Measurements from ENCODE around the gene MDC1. TPM values are rescaled to one million over a fixed set of nuclear protein-coding genes. Genes with fewer than 3 reads are reported as not detected.

MDC1 gene
- polyA plus RNA-seq, 3 donors = 0.27 to 4.5 (median 0.34) TPM

GRCh38 chr6:30754631-30755030, 37.5 kb upstream of the MDC1 start:
- H3K4me3 ChIP-seq (replicated peaks in 1 of 3; ENCODE audit: low read depth in 2 of 3, low read length in 3 of 3) = no peak overlapping the region
- peaks cover 3 to 8% (median 5%) of the 10 kb centered on the region in 3 donors for H3K27me3 Mint-ChIP-seq (ENCODE audit: low read depth in 3 of 3)
- peaks cover 57% of the 10 kb centered on the region for H3K4me1 Mint-ChIP-seq
- no peak overlapping the region for H3K4me3 Mint-ChIP-seq
- no peak overlapping the region for H3K9ac ChIP-seq (ENCODE audit: insufficient read depth, low read length, poor library complexity, severe bottlenecking)
- no peak overlapping the region for H2AFZ ChIP-seq (ENCODE audit: insufficient read depth, low read depth, low read length, poor library complexity, severe bottlenecking)
- H3K9me3 Mint-ChIP-seq = peaks cover 0 to 3% (median 0%) of the 10 kb centered on the region in 7 donors
- H3K27ac Mint-ChIP-seq = no peak overlapping the region
- no peaks in the 10 kb centered on the region for H4K20me1 ChIP-seq (ENCODE audit: insufficient read depth, low read length)
- H3K27ac ChIP-seq (ENCODE audit: low read depth in 1 of 2, low read length in 2 of 2) = no peak overlapping the region
- no peaks in the 10 kb centered on the region for H3K79me2 ChIP-seq (ENCODE audit: insufficient read depth, low read length)
- intact Hi-C loops (cut with micrococcal nuclease) = no loop called here
- H3K36me3 ChIP-seq (replicated peaks in 1 of 2; ENCODE audit: control insufficient read depth in 1 of 2, insufficient read depth in 2 of 2, low read length in 2 of 2) = no peaks in the 10 kb centered on the region
- H3K36me3 Mint-ChIP-seq = peaks cover 0 to 5% of the 10 kb centered on the region in 2 donors
- TF ChIP-seq CTCF (IDR thresholded peaks at IDR 0.05) = no peak
- no peak for DNase-seq
- H3K4me2 ChIP-seq (replicated peaks; ENCODE audit: extremely low read depth, low read length, poor library complexity, severe bottlenecking) = no peak overlapping the region
- H3K9me3 ChIP-seq (replicated peaks in 1 of 2; ENCODE audit: control insufficient read depth in 1 of 2, insufficient read depth in 1 of 2, low read length in 2 of 2) = no peaks in the 10 kb centered on the region
- H3K4me1 ChIP-seq (ENCODE audit: control insufficient read depth in 1 of 2, insufficient read depth in 2 of 2, low read length in 2 of 2) = peaks cover 46 to 51% of the 10 kb centered on the region in 2 donors
- no peaks in the 10 kb centered on the region for H3K27me3 ChIP-seq (ENCODE audit: control insufficient read depth in 2 of 2, insufficient read depth in 2 of 2, low read length in 2 of 2)
- no CpG with 5 or more reads among the region's 3 CpGs for WGBS (ENCODE audit: insufficient coverage)

- TF ChIP-seq CTCF (IDR thresholded peaks at IDR 0.05) = no peak
- Histone ChIP-seq H3K27ac (ENCODE audit: low read depth in 1 of 2, low read length in 2 of 2) (peak overlapping the region; percentile 3 to 56), H3K36me3 (replicated peaks in 1 of 2; ENCODE audit: control insufficient read depth in 1 of 2, insufficient read depth in 2 of 2, low read length in 2 of 2) (no peaks in the 10 kb centered on the region), H3K4me1 (ENCODE audit: control insufficient read depth in 1 of 2, insufficient read depth in 2 of 2, low read length in 2 of 2) (peaks cover 32 to 39% of the 10 kb centered on the region in 2 donors), H3K4me3 (replicated peaks in 1 of 3; ENCODE audit: low read depth in 2 of 3, low read length in 3 of 3) (no peak overlapping the region), H4K20me1 (ENCODE audit: insufficient read depth, low read length) (no peaks in the 10 kb centered on the region), H3K79me2 (ENCODE audit: insufficient read depth, low read length) (no peaks in the 10 kb centered on the region), H3K4me2 (replicated peaks; ENCODE audit: extremely low read depth, low read length, poor library complexity, severe bottlenecking) (no peak overlapping the region), H3K9me3 (replicated peaks in 1 of 2; ENCODE audit: control insufficient read depth in 1 of 2, insufficient read depth in 1 of 2, low read length in 2 of 2) (no peaks in the 10 kb centered on the region), H2AFZ (ENCODE audit: insufficient read depth, low read depth, low read length, poor library complexity, severe bottlenecking) (peak overlapping the region; percentile 40), H3K27me3 (ENCODE audit: control insufficient read depth in 2 of 2, insufficient read depth in 2 of 2, low read length in 2 of 2) (no peaks in the 10 kb centered on the region), H3K9ac (ENCODE audit: insufficient read depth, low read length, poor library complexity, severe bottlenecking) (peak overlapping the region; percentile 2)
- Mint-ChIP-seq H3K4me3 (no peak overlapping the region), H3K4me1 (peaks cover 48% of the 10 kb centered on the region), H3K27ac (peak overlapping the region; percentile 55 to 95 (median 75)), H3K9me3 (peaks cover 0 to 3% (median 0%) of the 10 kb centered on the region in 7 donors), H3K36me3 (peaks cover 0 to 8% of the 10 kb centered on the region in 2 donors), H3K27me3 (ENCODE audit: low read depth in 3 of 3) (peaks cover 7 to 8% (median 8%) of the 10 kb centered on the region in 3 donors)
- intact Hi-C loops (cut with micrococcal nuclease) = no loop called here
- peak; percentile 66 to 96 (median 93) for DNase-seq
- 35% methylated on average over 7 of the region's 12 CpGs for WGBS (ENCODE audit: insufficient coverage)
These were observed 35.3 kb upstream of the MDC1 start for GRCh38 chr6:30752157-30752927.
